ENCODE results near the gene DAGLB.
"Not testable (repeated sequence)": the region's sequence is repeated elsewhere in the genome, so short reads cannot be mapped to it uniquely, and the experiment has no call there.

DAGLB gene

GRCh38 chr7:6430974-6431373, 16.8 kb downstream of the DAGLB start:
- no peak for DNase-seq (ENCODE audit: low read depth, low spot score)

- DNase-seq (ENCODE audit: low read depth, low spot score), result no peak
These were observed 17.3 kb downstream of the DAGLB start for GRCh38 chr7:6430271-6430940.

GRCh38 chr7:6425948-6426347, 21.8 kb downstream of the DAGLB start:
- no peak for DNase-seq (ENCODE audit: low read depth, low spot score)

- no peak for DNase-seq (ENCODE audit: low read depth, low spot score)
These were observed 23.6 kb downstream of the DAGLB start for GRCh38 chr7:6423942-6424701.

- no peak for DNase-seq (ENCODE audit: low read depth, low spot score)
These were observed 24.7 kb downstream of the DAGLB start for GRCh38 chr7:6422926-6423632.

GRCh38 chr7:6422095-6422494, 25.7 kb downstream of the DAGLB start:
- DNase-seq (ENCODE audit: low read depth, low spot score), result no peak

- no peak for DNase-seq (ENCODE audit: low read depth, low spot score)
These were observed 27.1 kb downstream of the DAGLB start for GRCh38 chr7:6420680-6421079.

- no peak for DNase-seq (ENCODE audit: low read depth, low spot score)
These were observed 28.4 kb downstream of the DAGLB start for GRCh38 chr7:6419310-6419773.

- DNase-seq (ENCODE audit: low read depth, low spot score), result no peak
These were observed 30.3 kb downstream of the DAGLB start for GRCh38 chr7:6417408-6417807.

GRCh38 chr7:6416516-6417145, 31.1 kb downstream of the DAGLB start:
- no peak for DNase-seq (ENCODE audit: low read depth, low spot score)

- no peak for DNase-seq (ENCODE audit: low read depth, low spot score)
These were observed 34.1 kb downstream of the DAGLB start for GRCh38 chr7:6413637-6414036.

- DNase-seq (ENCODE audit: low read depth, low spot score), result no peak
These were observed 37.6 kb downstream of the DAGLB start for GRCh38 chr7:6409944-6410693.

- DNase-seq (ENCODE audit: low read depth, low spot score), result no peak
These were observed 38.7 kb downstream of the DAGLB start for GRCh38 chr7:6409091-6409490.

- DNase-seq (ENCODE audit: low read depth, low spot score), result no peak
These were observed 40.3 kb downstream of the DAGLB start for GRCh38 chr7:6407434-6407833.

- no peak for DNase-seq (ENCODE audit: low read depth, low spot score)
These were observed 41.6 kb downstream of the DAGLB start for GRCh38 chr7:6406121-6406520.

- DNase-seq (ENCODE audit: low read depth, low spot score), result no peak
These were observed 43.8 kb downstream of the DAGLB start for GRCh38 chr7:6403907-6404306.

- DNase-seq (ENCODE audit: low read depth, low spot score), result no peak
These were observed 45.0 kb downstream of the DAGLB start for GRCh38 chr7:6402741-6403140.

- no peak for DNase-seq (ENCODE audit: low read depth, low spot score)
These were observed 45.7 kb downstream of the DAGLB start for GRCh38 chr7:6402041-6402440.

GRCh38 chr7:6401536-6401935, 46.2 kb downstream of the DAGLB start:
- no peak for DNase-seq (ENCODE audit: low read depth, low spot score)

- not testable (repeated sequence) for DNase-seq (ENCODE audit: low read depth, low spot score)
These were observed 47.3 kb downstream of the DAGLB start for GRCh38 chr7:6400243-6401105.
